HepG2 (cell line): ENCODE data around the gene RAB42. TPM values are rescaled to one million over a fixed set of nuclear protein-coding genes. Genes with fewer than 3 reads are reported as not detected.
A peak's percentile ranks its signal among the peaks of the same experiment; 100 is the strongest.

ENCODE experiments used
- CBX1 ChIP-seq: IDR thresholded peaks from one replicate; pipeline ENCODE4 v1.6.1; 2016; ENCODE audit warnings: antibody characterized with exemption, low read depth
- DMAP1 ChIP-seq: IDR thresholded peaks from 2 replicates; pipeline ENCODE4 v1.6.1; 2016
- GZF1 ChIP-seq: sonication (generic); formaldehyde crosslinking; IDR thresholded peaks from 2 replicates; pipeline ENCODE4 v1.5.1; 2020; ENCODE audit warnings: mild to moderate bottlenecking, missing genetic modification reagents
- HNRNPH1 ChIP-seq: fragments of 200-400 bp; formaldehyde crosslinking; optimal IDR thresholded peaks from 2 replicates; pipeline ENCODE3; 2017; ENCODE audit warnings: mild to moderate bottlenecking, low read depth, low read length
- NONO ChIP-seq, 2 experiments: fragments of 450-650 bp in 1 of 2; sonication (generic) in 1 of 2; formaldehyde crosslinking in 1 of 2; IDR thresholded peaks in 1 of 2; conservative IDR thresholded peaks in 1 of 2; 2 replicates each; pipeline versions ENCODE4 v1.6.1 to v1.8.0; 2017 to 2022; ENCODE audit warnings: mild to moderate bottlenecking in 1 of 2, missing genetic modification reagents in 1 of 2, moderate library complexity in 1 of 2
- SALL2 ChIP-seq: sonication (generic); formaldehyde crosslinking; IDR thresholded peaks from 2 replicates; pipeline ENCODE4 v1.8.1; 2023; ENCODE audit warnings: mild to moderate bottlenecking, missing genetic modification reagents, inconsistent platforms
- SKI ChIP-seq: fragments of 450-650 bp; IDR thresholded peaks from one replicate; pipeline ENCODE4 v1.6.1; 2018; ENCODE audit warnings: mild to moderate bottlenecking; ENCODE audit not compliant: partially characterized antibody
- SRY ChIP-seq: sonication (generic); formaldehyde crosslinking; IDR thresholded peaks from 2 replicates; pipeline ENCODE4 v1.8.0; 2022; ENCODE audit warnings: mild to moderate bottlenecking, missing genetic modification reagents
- ZNF724P ChIP-seq: sonication (generic); formaldehyde crosslinking; IDR thresholded peaks from 2 replicates; pipeline ENCODE4 v1.8.0; 2022; ENCODE audit warnings: missing genetic modification reagents, borderline replicate concordance
- ZNF83 ChIP-seq: sonication (generic); formaldehyde crosslinking; IDR thresholded peaks from 2 replicates; pipeline ENCODE4 v1.4.0; 2020; ENCODE audit warnings: missing genetic modification reagents, mild to moderate bottlenecking, borderline replicate concordance
- polyA plus RNA-seq, 8 experiments: library from polyadenylated mRNA; depleted of rRNA in 3 of 8; stranded (reverse) in 7 of 8; unstranded in 1 of 8; fragments of >200 nt; fragmentation: Illumina TruSeq in 4 of 8; extraction: Trizol in 4 of 8; gene quantifications; 2 replicates each; pipeline versions ENCODE4 v1.2.1 to v1.2.3, GENCODE V29; 2011 to 2016; ENCODE audit warnings: low read depth in 4 of 8, missing spikeins in 1 of 8, mixed read lengths in 1 of 8; ENCODE audit not compliant: insufficient read depth in 1 of 8
- total RNA-seq, 5 experiments: library from RNA; depleted of rRNA; stranded (reverse); fragments of >200 nt; fragmentation: Illumina TruSeq; extraction: Trizol; gene quantifications; 2 replicates each; pipeline ENCODE4 v1.2.3, GENCODE V29; 2016; ENCODE audit warnings: low read depth in 1 of 5
- TF ChIP-seq, protein P1 (sequence below): sonication (generic); formaldehyde crosslinking; IDR thresholded peaks from 2 replicates; pipeline ENCODE4 v1.9.0; 2021; ENCODE audit warnings: missing genetic modification reagents, borderline replicate concordance
- TF ChIP-seq, protein P2 (sequence below): sonication (generic); formaldehyde crosslinking; IDR thresholded peaks from 2 replicates; pipeline ENCODE4 v1.4.0; 2020; ENCODE audit warnings: low read depth, missing genetic modification reagents
- TF ChIP-seq, protein P3 (sequence below): sonication (generic); formaldehyde crosslinking; IDR thresholded peaks from 2 replicates; pipeline ENCODE4 v1.4.0; 2020; ENCODE audit warnings: missing genetic modification reagents
- TF ChIP-seq, protein P4 (sequence below): sonication (generic); formaldehyde crosslinking; IDR thresholded peaks from 2 replicates; pipeline ENCODE4 v1.4.0; 2020; ENCODE audit warnings: missing genetic modification reagents, borderline replicate concordance
- TF ChIP-seq, protein P5 (sequence below): sonication (generic); formaldehyde crosslinking; IDR thresholded peaks from 2 replicates; pipeline ENCODE4 v1.4.0; 2020; ENCODE audit warnings: mild to moderate bottlenecking, missing genetic modification reagents
- TF ChIP-seq, protein P6 (sequence below): sonication (generic); formaldehyde crosslinking; IDR thresholded peaks from 2 replicates; pipeline ENCODE4 v1.5.0; 2020; ENCODE audit warnings: missing genetic modification reagents

RAB42 gene
- total and polyA plus RNA-seq, 2 of the 13 experiments (the other 11 are each of a cell fraction or from before 2014, with no cell fraction given) = 10.4 to 166 TPM

DNA sequence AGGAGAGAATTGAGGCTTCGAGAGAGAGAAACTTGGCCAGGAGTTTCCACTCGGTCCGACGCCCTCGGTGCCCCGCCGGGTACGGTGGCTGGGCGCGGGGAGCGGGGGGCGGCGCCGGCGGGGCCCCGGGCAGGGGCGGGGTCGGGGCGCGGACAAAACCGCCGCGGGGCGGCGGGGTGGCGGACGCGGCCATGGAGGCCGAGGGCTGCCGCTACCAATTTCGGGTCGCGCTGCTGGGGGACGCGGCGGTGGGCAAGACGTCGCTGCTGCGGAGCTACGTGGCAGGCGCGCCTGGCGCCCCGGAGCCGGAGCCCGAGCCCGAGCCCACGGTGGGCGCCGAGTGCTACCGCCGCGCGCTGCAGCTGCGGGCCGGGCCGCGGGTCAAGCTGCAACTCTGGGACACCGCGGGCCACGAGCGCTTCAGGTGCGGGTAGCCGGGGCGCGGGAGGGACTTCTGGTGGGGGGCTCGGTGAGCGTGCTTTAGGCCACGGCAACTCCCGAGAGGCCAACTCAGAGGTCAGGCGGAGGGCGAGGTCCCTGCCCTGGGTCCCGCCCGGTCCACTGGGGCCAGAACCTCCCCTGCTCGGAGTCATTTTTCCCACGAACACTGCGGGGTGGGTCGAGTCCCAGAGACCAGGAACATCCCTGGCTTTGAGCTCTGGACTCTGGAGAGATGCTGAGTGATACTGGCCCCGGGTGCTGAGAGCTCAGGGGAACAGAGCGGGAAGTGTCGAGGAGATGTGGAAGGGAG, 431 bp downstream of the RAB42 start (continued):
- TF ChIP-seq, protein P1, sequence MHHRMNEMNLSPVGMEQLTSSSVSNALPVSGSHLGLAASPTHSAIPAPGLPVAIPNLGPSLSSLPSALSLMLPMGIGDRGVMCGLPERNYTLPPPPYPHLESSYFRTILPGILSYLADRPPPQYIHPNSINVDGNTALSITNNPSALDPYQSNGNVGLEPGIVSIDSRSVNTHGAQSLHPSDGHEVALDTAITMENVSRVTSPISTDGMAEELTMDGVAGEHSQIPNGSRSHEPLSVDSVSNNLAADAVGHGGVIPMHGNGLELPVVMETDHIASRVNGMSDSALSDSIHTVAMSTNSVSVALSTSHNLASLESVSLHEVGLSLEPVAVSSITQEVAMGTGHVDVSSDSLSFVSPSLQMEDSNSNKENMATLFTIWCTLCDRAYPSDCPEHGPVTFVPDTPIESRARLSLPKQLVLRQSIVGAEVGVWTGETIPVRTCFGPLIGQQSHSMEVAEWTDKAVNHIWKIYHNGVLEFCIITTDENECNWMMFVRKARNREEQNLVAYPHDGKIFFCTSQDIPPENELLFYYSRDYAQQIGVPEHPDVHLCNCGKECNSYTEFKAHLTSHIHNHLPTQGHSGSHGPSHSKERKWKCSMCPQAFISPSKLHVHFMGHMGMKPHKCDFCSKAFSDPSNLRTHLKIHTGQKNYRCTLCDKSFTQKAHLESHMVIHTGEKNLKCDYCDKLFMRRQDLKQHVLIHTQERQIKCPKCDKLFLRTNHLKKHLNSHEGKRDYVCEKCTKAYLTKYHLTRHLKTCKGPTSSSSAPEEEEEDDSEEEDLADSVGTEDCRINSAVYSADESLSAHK (CRISPR knock-in tag) = no peak
- TF ChIP-seq, protein P2, sequence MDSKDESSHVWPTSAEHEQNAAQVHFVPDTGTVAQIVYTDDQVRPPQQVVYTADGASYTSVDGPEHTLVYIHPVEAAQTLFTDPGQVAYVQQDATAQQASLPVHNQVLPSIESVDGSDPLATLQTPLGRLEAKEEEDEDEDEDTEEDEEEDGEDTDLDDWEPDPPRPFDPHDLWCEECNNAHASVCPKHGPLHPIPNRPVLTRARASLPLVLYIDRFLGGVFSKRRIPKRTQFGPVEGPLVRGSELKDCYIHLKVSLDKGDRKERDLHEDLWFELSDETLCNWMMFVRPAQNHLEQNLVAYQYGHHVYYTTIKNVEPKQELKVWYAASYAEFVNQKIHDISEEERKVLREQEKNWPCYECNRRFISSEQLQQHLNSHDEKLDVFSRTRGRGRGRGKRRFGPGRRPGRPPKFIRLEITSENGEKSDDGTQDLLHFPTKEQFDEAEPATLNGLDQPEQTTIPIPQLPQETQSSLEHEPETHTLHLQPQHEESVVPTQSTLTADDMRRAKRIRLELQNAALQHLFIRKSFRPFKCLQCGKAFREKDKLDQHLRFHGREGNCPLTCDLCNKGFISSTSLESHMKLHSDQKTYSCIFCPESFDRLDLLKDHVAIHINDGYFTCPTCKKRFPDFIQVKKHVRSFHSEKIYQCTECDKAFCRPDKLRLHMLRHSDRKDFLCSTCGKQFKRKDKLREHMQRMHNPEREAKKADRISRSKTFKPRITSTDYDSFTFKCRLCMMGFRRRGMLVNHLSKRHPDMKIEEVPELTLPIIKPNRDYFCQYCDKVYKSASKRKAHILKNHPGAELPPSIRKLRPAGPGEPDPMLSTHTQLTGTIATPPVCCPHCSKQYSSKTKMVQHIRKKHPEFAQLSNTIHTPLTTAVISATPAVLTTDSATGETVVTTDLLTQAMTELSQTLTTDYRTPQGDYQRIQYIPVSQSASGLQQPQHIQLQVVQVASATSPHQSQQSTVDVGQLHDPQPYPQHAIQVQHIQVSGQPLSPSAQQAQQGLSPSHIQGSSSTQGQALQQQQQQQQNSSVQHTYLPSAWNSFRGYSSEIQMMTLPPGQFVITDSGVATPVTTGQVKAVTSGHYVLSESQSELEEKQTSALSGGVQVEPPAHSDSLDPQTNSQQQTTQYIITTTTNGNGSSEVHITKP (CRISPR knock-in tag) = no peak
- TF ChIP-seq, protein P3, sequence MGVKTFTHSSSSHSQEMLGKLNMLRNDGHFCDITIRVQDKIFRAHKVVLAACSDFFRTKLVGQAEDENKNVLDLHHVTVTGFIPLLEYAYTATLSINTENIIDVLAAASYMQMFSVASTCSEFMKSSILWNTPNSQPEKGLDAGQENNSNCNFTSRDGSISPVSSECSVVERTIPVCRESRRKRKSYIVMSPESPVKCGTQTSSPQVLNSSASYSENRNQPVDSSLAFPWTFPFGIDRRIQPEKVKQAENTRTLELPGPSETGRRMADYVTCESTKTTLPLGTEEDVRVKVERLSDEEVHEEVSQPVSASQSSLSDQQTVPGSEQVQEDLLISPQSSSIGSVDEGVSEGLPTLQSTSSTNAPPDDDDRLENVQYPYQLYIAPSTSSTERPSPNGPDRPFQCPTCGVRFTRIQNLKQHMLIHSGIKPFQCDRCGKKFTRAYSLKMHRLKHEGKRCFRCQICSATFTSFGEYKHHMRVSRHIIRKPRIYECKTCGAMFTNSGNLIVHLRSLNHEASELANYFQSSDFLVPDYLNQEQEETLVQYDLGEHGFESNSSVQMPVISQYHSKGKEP (CRISPR knock-in tag) = no peak
- TF ChIP-seq ZNF724P (CRISPR knock-in tag) = peak; percentile 88; the same call in 1 of the 2 replicates
- no peak for TF ChIP-seq NONO (IDR thresholded peaks at IDR 0.05)
- TF ChIP-seq NONO (CRISPR knock-in tag; conservative IDR thresholded peaks at IDR 0.05) = no peak; the same call in 1 of the 2 replicates
- TF ChIP-seq, protein P4, sequence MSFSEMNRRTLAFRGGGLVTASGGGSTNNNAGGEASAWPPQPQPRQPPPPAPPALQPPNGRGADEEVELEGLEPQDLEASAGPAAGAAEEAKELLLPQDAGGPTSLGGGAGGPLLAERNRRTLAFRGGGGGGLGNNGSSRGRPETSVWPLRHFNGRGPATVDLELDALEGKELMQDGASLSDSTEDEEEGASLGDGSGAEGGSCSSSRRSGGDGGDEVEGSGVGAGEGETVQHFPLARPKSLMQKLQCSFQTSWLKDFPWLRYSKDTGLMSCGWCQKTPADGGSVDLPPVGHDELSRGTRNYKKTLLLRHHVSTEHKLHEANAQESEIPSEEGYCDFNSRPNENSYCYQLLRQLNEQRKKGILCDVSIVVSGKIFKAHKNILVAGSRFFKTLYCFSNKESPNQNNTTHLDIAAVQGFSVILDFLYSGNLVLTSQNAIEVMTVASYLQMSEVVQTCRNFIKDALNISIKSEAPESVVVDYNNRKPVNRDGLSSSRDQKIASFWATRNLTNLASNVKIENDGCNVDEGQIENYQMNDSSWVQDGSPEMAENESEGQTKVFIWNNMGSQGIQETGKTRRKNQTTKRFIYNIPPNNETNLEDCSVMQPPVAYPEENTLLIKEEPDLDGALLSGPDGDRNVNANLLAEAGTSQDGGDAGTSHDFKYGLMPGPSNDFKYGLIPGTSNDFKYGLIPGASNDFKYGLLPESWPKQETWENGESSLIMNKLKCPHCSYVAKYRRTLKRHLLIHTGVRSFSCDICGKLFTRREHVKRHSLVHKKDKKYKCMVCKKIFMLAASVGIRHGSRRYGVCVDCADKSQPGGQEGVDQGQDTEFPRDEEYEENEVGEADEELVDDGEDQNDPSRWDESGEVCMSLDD (CRISPR knock-in tag) = 0 out of 2 replicates have a peak, but pooled peaks have one; percentile 42
- TF ChIP-seq ZNF83 (CRISPR knock-in tag) = no peak
- peak; percentile 67; the same call in 1 of the 2 replicates for TF ChIP-seq SRY (CRISPR knock-in tag)
- TF ChIP-seq, protein P5, sequence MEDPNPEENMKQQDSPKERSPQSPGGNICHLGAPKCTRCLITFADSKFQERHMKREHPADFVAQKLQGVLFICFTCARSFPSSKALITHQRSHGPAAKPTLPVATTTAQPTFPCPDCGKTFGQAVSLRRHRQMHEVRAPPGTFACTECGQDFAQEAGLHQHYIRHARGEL = no peak
- no peak for TF ChIP-seq HNRNPH1
- TF ChIP-seq SALL2 (CRISPR knock-in tag) = peak; percentile 81
- TF ChIP-seq, protein P6, sequence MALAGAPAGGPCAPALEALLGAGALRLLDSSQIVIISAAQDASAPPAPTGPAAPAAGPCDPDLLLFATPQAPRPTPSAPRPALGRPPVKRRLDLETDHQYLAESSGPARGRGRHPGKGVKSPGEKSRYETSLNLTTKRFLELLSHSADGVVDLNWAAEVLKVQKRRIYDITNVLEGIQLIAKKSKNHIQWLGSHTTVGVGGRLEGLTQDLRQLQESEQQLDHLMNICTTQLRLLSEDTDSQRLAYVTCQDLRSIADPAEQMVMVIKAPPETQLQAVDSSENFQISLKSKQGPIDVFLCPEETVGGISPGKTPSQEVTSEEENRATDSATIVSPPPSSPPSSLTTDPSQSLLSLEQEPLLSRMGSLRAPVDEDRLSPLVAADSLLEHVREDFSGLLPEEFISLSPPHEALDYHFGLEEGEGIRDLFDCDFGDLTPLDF (CRISPR knock-in tag) = no peak
- no peak for TF ChIP-seq SKI
- TF ChIP-seq CBX1 = no peak
- 0 out of 2 replicates have a peak, but pooled peaks have one; percentile 13 for TF ChIP-seq DMAP1 (CRISPR knock-in tag)
- TF ChIP-seq GZF1 (CRISPR knock-in tag) = no peak
